GM23338 (cell line): Measurements from ENCODE around the gene POLA2. TPM values are rescaled to one million over a fixed set of nuclear protein-coding genes. Genes with fewer than 3 reads are reported as not detected.

ENCODE experiments used
- ATAC-seq: fragments of 200-7000 bp; cut with Tn5 transposase; 3 replicates; pipeline ENCODE4 v1.9.1; 2020
- DNase-seq: peaks from one replicate; pipeline ENCODE4 v3.0.0-alpha.2; 2015; ENCODE audit warnings: low spot score
- H2AFZ ChIP-seq: fragments of 200-600 bp; sonication (generic); 2 replicates; pipeline ENCODE4 v1.8.0; 2016; ENCODE audit warnings: antibody characterized with exemption, mild to moderate bottlenecking, moderate library complexity
- H3F3A ChIP-seq: fragments of 200-600 bp; sonication (generic); replicated peaks from 2 replicates; pipeline ENCODE4 v1.8.0; 2017; ENCODE audit warnings: antibody characterized with exemption, mixed run types, low read depth
- H3K27ac ChIP-seq: fragments of 200-600 bp; sonication (generic); 2 replicates; pipeline ENCODE4 v1.6.1; 2016; ENCODE audit warnings: low read depth
- H3K27me3 ChIP-seq: fragments of 200-600 bp; sonication (generic); 2 replicates; pipeline ENCODE4 v1.8.0; 2016; ENCODE audit warnings: mild to moderate bottlenecking, mixed run types, moderate library complexity; ENCODE audit not compliant: insufficient read depth
- H3K36me3 ChIP-seq: fragments of 200-600 bp; sonication (generic); 2 replicates; pipeline ENCODE4 v1.8.0; 2016; ENCODE audit warnings: mild to moderate bottlenecking; ENCODE audit not compliant: insufficient read depth
- H3K4me1 ChIP-seq: fragments of 200-600 bp; sonication (generic); 2 replicates; pipeline ENCODE4 v1.8.0; 2016; ENCODE audit warnings: mild to moderate bottlenecking, moderate library complexity; ENCODE audit not compliant: insufficient read depth
- H3K4me2 ChIP-seq: fragments of 200-600 bp; sonication (generic); 2 replicates; pipeline ENCODE4 v1.7.1; 2017; ENCODE audit warnings: mixed run types
- H3K4me3 ChIP-seq: fragments of 200-600 bp; sonication (generic); 2 replicates; pipeline ENCODE4 v1.6.1; 2016; ENCODE audit warnings: mixed run types
- H3K79me2 ChIP-seq: fragments of 200-600 bp; sonication (generic); replicated peaks from 2 replicates; pipeline ENCODE4 v1.8.0; 2017; ENCODE audit warnings: mild to moderate bottlenecking; ENCODE audit not compliant: insufficient read depth
- H3K9me2 ChIP-seq: fragments of 200-600 bp; sonication (generic); 2 replicates; pipeline ENCODE4 v1.8.0; 2017; ENCODE audit not compliant: insufficient read depth
- H4K20me1 ChIP-seq: fragments of 200-600 bp; sonication (generic); replicated peaks from 2 replicates; pipeline ENCODE4 v1.8.0; 2017; ENCODE audit warnings: mild to moderate bottlenecking; ENCODE audit not compliant: insufficient read depth
- H3K27ac Mint-ChIP-seq: 2 replicates; pipeline ENCODE4 v1.8.0; 2020; ENCODE audit warnings: inconsistent platforms, mild to moderate bottlenecking, moderate library complexity, mixed read lengths
- H3K27me3 Mint-ChIP-seq: 3 replicates; pipeline ENCODE4 v1.8.0; 2022; ENCODE audit warnings: low read depth, mild to moderate bottlenecking, moderate library complexity, mixed read lengths, inconsistent platforms; ENCODE audit not compliant: insufficient read depth, poor library complexity
- H3K36me3 Mint-ChIP-seq: 3 replicates; pipeline ENCODE4 v1.8.0; 2021; ENCODE audit warnings: low read depth, mild to moderate bottlenecking, inconsistent platforms, moderate library complexity, mixed read lengths
- H3K4me1 Mint-ChIP-seq: 3 replicates; pipeline ENCODE4 v1.8.0; 2020; ENCODE audit warnings: mild to moderate bottlenecking, inconsistent platforms, mixed read lengths
- H3K4me3 Mint-ChIP-seq: 3 replicates; pipeline ENCODE4 v1.8.0; 2021; ENCODE audit warnings: moderate library complexity, mild to moderate bottlenecking, inconsistent platforms, mixed read lengths
- H3K9me3 Mint-ChIP-seq: 3 replicates; pipeline ENCODE4 v1.8.0; 2020; ENCODE audit warnings: moderate library complexity, mild to moderate bottlenecking, inconsistent platforms, mixed read lengths
- EZH2 ChIP-seq: fragments of 200-600 bp; sonication (generic); IDR thresholded peaks from one replicate; pipeline ENCODE4 v1.8.0; 2017; ENCODE audit warnings: antibody characterized with exemption, mild to moderate bottlenecking, low read depth; ENCODE audit not compliant: unreplicated experiment
- EZH2phosphoT487 ChIP-seq: fragments of 200-600 bp; sonication (generic); IDR thresholded peaks from one replicate; pipeline ENCODE4 v1.8.1; 2018; ENCODE audit warnings: antibody characterized with exemption; ENCODE audit not compliant: unreplicated experiment
- JUNB ChIP-seq: IDR thresholded peaks from one replicate; pipeline ENCODE4 v1.6.1; 2016; ENCODE audit warnings: antibody characterized with exemption; ENCODE audit not compliant: unreplicated experiment
- NANOG ChIP-seq: IDR thresholded peaks from 2 replicates; pipeline ENCODE4 v1.6.1; 2016; ENCODE audit warnings: antibody characterized with exemption, borderline replicate concordance
- POLR2AphosphoS5 ChIP-seq: IDR thresholded peaks from 2 replicates; pipeline ENCODE4 v1.6.1; 2016; ENCODE audit warnings: antibody characterized with exemption, low read depth
- STAT1 ChIP-seq: IDR thresholded peaks from one replicate; pipeline ENCODE4 v1.6.1; 2016; ENCODE audit warnings: antibody characterized with exemption; ENCODE audit not compliant: unreplicated experiment
- ZNF114 ChIP-seq: fragments of 250-450 bp; sonication (Bioruptor Pico); IDR thresholded peaks from 2 replicates; pipeline ENCODE4 v1.5.0; 2020; ENCODE audit warnings: mild to moderate bottlenecking, moderate library complexity
- ZNF331 ChIP-seq: fragments of 250-450 bp; sonication (Bioruptor Pico); IDR thresholded peaks from 2 replicates; pipeline ENCODE4 v1.5.0; 2020; ENCODE audit warnings: low read depth, mild to moderate bottlenecking, moderate library complexity
- ZNF462 ChIP-seq: fragments of 250-450 bp; sonication (Bioruptor Pico); IDR thresholded peaks from 2 replicates; pipeline ENCODE4 v1.5.0; 2020; ENCODE audit warnings: mild to moderate bottlenecking, moderate library complexity
- polyA plus RNA-seq: library from polyadenylated mRNA; unstranded; fragments of >200 nt; fragmentation: Nextera tagmentation; extraction: Ambion mirVana; gene quantifications from 2 replicates; pipeline ENCODE4 v1.2.1, GENCODE V29; 2016
- total RNA-seq: library from RNA; depleted of rRNA; stranded (reverse); fragments of >200 nt; shearing (Covaris generic); gene quantifications from 2 replicates; pipeline ENCODE4 v1.2.3, GENCODE V29; 2014
- TF ChIP-seq, protein P1 (sequence below): IDR thresholded peaks from 2 replicates; pipeline ENCODE4 v1.6.1; 2016; ENCODE audit warnings: antibody characterized with exemption
- TF ChIP-seq, protein P2 (sequence below): IDR thresholded peaks from one replicate; pipeline ENCODE4 v1.6.1; 2018; ENCODE audit warnings: antibody characterized with exemption; ENCODE audit not compliant: unreplicated experiment

POLA2 gene
- total and polyA plus RNA-seq, 2 experiments from 2014 or later: 22.5 to 30.4 TPM

GRCh38 chr11:65297026-65297672, 35.4 kb downstream of the POLA2 start (continued):
- no peak for TF ChIP-seq EZH2phosphoT487
- no peak for TF ChIP-seq JUNB
- TF ChIP-seq ZNF462 (CRISPR knock-in tag): no peak
- no peak for TF ChIP-seq POLR2AphosphoS5
- TF ChIP-seq, protein P1, sequence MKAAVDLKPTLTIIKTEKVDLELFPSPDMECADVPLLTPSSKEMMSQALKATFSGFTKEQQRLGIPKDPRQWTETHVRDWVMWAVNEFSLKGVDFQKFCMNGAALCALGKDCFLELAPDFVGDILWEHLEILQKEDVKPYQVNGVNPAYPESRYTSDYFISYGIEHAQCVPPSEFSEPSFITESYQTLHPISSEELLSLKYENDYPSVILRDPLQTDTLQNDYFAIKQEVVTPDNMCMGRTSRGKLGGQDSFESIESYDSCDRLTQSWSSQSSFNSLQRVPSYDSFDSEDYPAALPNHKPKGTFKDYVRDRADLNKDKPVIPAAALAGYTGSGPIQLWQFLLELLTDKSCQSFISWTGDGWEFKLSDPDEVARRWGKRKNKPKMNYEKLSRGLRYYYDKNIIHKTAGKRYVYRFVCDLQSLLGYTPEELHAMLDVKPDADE: no peak

DNA sequence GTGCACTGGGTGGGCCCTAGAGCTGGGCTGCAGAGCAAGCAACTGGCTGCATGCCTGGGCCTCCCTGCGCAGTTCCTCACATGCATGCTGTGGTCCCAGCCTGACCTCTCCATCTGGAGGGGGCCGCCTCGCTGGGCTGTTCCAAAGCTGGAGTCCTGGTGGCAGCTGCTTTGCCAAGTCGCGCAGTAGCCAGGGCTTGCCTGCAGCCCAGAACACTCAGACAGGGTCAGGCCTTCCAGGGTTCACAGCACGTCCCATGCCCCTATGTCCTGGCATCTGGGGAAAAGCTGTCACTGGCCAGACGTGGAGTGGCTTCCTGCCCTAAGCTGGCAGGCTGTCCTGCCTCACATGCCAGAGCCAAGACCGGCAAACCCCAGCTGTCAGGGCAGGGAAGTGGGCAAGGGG, 36.4 kb downstream of the POLA2 start:
- H3K4me2 ChIP-seq: no peak overlapping the region
- H3F3A ChIP-seq: 0 out of 2 replicates have a peak, but pooled peaks cover 6% of the 10 kb centered on the region
- peaks cover 14% of the 10 kb centered on the region for H3K4me1 ChIP-seq
- DNase-seq (no peak), ATAC-seq (no peak)
- H3K4me1 Mint-ChIP-seq: peaks cover 16% of the 10 kb centered on the region
- peaks cover 7% of the 10 kb centered on the region for H3K27me3 Mint-ChIP-seq
- no peak overlapping the region for H3K27ac Mint-ChIP-seq
- no peaks in the 10 kb centered on the region for H3K79me2 ChIP-seq
- peaks cover 42% of the 10 kb centered on the region for H3K36me3 Mint-ChIP-seq
- no peaks in the 10 kb centered on the region for H3K9me3 Mint-ChIP-seq
- no peak overlapping the region for H2AFZ ChIP-seq
- H4K20me1 ChIP-seq: no peaks in the 10 kb centered on the region; the same call in 1 of the 2 replicates
- H3K9me2 ChIP-seq: no peaks in the 10 kb centered on the region
- H3K27me3 ChIP-seq: no peaks in the 10 kb centered on the region
- peaks cover 11% of the 10 kb centered on the region; the same call in 1 of the 2 replicates for H3K36me3 ChIP-seq
- no peak overlapping the region for H3K27ac ChIP-seq
- no peak overlapping the region for H3K4me3 Mint-ChIP-seq
- no peak overlapping the region for H3K4me3 ChIP-seq
- no peak for TF ChIP-seq EZH2phosphoT487
- no peak for TF ChIP-seq EZH2
- TF ChIP-seq JUNB: no peak
- TF ChIP-seq, protein P1: no peak
- TF ChIP-seq STAT1: no peak
- TF ChIP-seq NANOG: no peak
- TF ChIP-seq ZNF114 (CRISPR knock-in tag): no peak
- no peak for TF ChIP-seq ZNF331 (CRISPR knock-in tag)
- TF ChIP-seq, protein P2, sequence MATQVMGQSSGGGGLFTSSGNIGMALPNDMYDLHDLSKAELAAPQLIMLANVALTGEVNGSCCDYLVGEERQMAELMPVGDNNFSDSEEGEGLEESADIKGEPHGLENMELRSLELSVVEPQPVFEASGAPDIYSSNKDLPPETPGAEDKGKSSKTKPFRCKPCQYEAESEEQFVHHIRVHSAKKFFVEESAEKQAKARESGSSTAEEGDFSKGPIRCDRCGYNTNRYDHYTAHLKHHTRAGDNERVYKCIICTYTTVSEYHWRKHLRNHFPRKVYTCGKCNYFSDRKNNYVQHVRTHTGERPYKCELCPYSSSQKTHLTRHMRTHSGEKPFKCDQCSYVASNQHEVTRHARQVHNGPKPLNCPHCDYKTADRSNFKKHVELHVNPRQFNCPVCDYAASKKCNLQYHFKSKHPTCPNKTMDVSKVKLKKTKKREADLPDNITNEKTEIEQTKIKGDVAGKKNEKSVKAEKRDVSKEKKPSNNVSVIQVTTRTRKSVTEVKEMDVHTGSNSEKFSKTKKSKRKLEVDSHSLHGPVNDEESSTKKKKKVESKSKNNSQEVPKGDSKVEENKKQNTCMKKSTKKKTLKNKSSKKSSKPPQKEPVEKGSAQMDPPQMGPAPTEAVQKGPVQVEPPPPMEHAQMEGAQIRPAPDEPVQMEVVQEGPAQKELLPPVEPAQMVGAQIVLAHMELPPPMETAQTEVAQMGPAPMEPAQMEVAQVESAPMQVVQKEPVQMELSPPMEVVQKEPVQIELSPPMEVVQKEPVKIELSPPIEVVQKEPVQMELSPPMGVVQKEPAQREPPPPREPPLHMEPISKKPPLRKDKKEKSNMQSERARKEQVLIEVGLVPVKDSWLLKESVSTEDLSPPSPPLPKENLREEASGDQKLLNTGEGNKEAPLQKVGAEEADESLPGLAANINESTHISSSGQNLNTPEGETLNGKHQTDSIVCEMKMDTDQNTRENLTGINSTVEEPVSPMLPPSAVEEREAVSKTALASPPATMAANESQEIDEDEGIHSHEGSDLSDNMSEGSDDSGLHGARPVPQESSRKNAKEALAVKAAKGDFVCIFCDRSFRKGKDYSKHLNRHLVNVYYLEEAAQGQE: no peak
